PC-9 (cell line): ENCODE data around the gene SRSF2. TPM values are rescaled to one million over a fixed set of nuclear protein-coding genes. Genes with fewer than 3 reads are reported as not detected.

Experiments used
- BruUV-seq: library from RNA; stranded (reverse); fragments of 400-500 nt; replicated peaks from 2 replicates; lab custom pipeline; 2021; lab: Mats Ljungman, UMichigan
- CTCF ChIA-PET: fragments of 300-600 bp; sonication (Branson Sonifier 250); formaldehyde crosslinking; loops from one replicate; lab custom pipeline; 2022; ENCODE audit warnings: antibody characterized with exemption; lab: Charles Lee
- POLR2A ChIA-PET: fragments of 300-600 bp; sonication (Branson Sonifier 250); formaldehyde crosslinking; loops from one replicate; lab custom pipeline; 2022; ENCODE audit warnings: antibody characterized with exemption; ENCODE audit not compliant: unreplicated experiment; lab: Charles Lee
- DNase-seq, 2 experiments: peaks; one replicate each; pipeline versions ENCODE4 v3.0.0 to v3.0.0-alpha.2; 2015 to 2022; ENCODE audit warnings: mixed read lengths in 1 of 2
- H2AFZ ChIP-seq: fragments of 200-600 bp; sonication (generic); 2 replicates; pipeline ENCODE4 v1.8.1; 2017; ENCODE audit warnings: antibody characterized with exemption
- H3F3A ChIP-seq: fragments of 200-600 bp; sonication (generic); 2 replicates; pipeline ENCODE4 v1.8.1; 2017; ENCODE audit warnings: antibody characterized with exemption, mild to moderate bottlenecking, low read depth; ENCODE audit not compliant: insufficient read depth
- H3K27ac ChIP-seq: fragments of 200-600 bp; sonication (generic); 2 replicates; pipeline ENCODE4 v1.6.1; 2016; ENCODE audit warnings: mixed run types
- H3K27me3 ChIP-seq: fragments of 200-600 bp; sonication (generic); 2 replicates; pipeline ENCODE4 v1.6.1; 2016; ENCODE audit warnings: low read depth, mixed run types; ENCODE audit not compliant: insufficient read depth
- H3K36me3 ChIP-seq: fragments of 200-600 bp; sonication (generic); 2 replicates; pipeline ENCODE4 v1.6.1; 2016; ENCODE audit warnings: low read depth, mixed run types
- H3K4me1 ChIP-seq: fragments of 200-600 bp; sonication (generic); replicated peaks from 2 replicates; pipeline ENCODE4 v1.6.1; 2016; ENCODE audit warnings: mixed run types; ENCODE audit not compliant: insufficient read depth
- H3K4me2 ChIP-seq: fragments of 200-600 bp; sonication (generic); 2 replicates; pipeline ENCODE4 v1.6.1; 2017; ENCODE audit warnings: mixed run types
- H3K4me3 ChIP-seq: fragments of 200-600 bp; sonication (generic); 2 replicates; pipeline ENCODE4 v1.6.1; 2016; ENCODE audit warnings: mixed run types
- H3K79me2 ChIP-seq: fragments of 200-600 bp; sonication (generic); 2 replicates; pipeline ENCODE4 v1.6.1; 2017; ENCODE audit warnings: low read depth, mixed run types
- H3K9me2 ChIP-seq: fragments of 200-600 bp; sonication (generic); 2 replicates; pipeline ENCODE4 v1.8.1; 2017; ENCODE audit warnings: mild to moderate bottlenecking; ENCODE audit not compliant: insufficient read depth
- H3K9me3 ChIP-seq: fragments of 200-600 bp; sonication (generic); 2 replicates; pipeline ENCODE4 v1.8.1; 2016; ENCODE audit warnings: low read depth; ENCODE audit not compliant: insufficient read depth
- H4K20me1 ChIP-seq: fragments of 200-600 bp; sonication (generic); 2 replicates; pipeline ENCODE4 v1.8.1; 2017; ENCODE audit not compliant: insufficient read depth
- EZH2 ChIP-seq: fragments of 200-600 bp; sonication (generic); IDR thresholded peaks from 2 replicates; pipeline ENCODE4 v1.8.0; 2017; ENCODE audit warnings: antibody characterized with exemption, low read depth
- intact Hi-C: fragments of 100-400 bp; cut with micrococcal nuclease; formaldehyde crosslinking; loops from one replicate; pipeline ENCODE4 v1.10.0; 2022; ENCODE audit not compliant: unreplicated experiment
- total RNA-seq: library from RNA; stranded (reverse); gene quantifications from 2 replicates; pipeline ENCODE4 v1.2.3, GENCODE V29; 2021
- TF ChIP-seq, protein P1 (sequence below): fragments of 200-600 bp; sonication (generic); conservative IDR thresholded peaks from 2 replicates; pipeline ENCODE4 v1.6.1; 2017; ENCODE audit warnings: mixed run types, antibody characterized with exemption, mild to moderate bottlenecking, moderate library complexity

The SRSF2 gene
- total RNA-seq, 1 experiment from 2014 or later: 186 TPM

DNA sequence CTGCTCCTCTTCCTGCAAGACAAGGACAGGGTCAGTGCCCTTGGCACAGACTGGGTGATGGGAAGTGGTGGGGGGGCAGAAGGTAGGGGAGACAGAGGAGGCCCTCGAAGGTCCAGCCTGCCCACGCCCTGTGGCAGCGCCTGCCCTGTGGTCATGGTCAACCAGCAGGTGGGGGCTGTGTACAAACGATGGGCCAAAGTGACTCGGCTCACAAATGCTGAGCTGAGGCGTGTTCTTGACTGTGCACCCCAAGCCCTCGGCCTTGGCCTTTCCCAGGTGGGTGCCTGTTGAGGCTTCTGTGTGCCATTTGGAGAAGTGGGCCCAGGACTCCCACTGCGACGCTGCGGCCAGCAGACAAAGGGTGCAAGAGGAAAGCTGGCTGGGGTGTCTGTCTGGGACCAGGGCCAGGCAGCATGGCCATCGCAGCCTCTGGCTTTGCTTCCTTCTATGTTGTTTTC is 48.9 kb downstream of the SRSF2 start:
- intact Hi-C loops: no loop called here
- H3K36me3 ChIP-seq: no peaks in the 10 kb centered on the region
- no peaks in the 10 kb centered on the region for H3K79me2 ChIP-seq
- no peaks in the 10 kb centered on the region for H3K9me2 ChIP-seq
- no peaks in the 10 kb centered on the region for H3K9me3 ChIP-seq
- CTCF ChIA-PET: interaction anchor here (0.5 kb wide), 1 partner anchor 34 kb away, joined by 4 read pairs; no protein-coding TSS in a partner anchor
- no peaks in the 10 kb centered on the region for H3F3A ChIP-seq
- H3K27me3 ChIP-seq: no peaks in the 10 kb centered on the region
- H3K4me3 ChIP-seq: no peak overlapping the region
- POLR2A ChIA-PET: no interaction called here
- no peak overlapping the region for H3K4me2 ChIP-seq
- no peak for DNase-seq
- H3K27ac ChIP-seq: no peak overlapping the region
- H4K20me1 ChIP-seq: no peaks in the 10 kb centered on the region
- no TSS peak for BruUV-seq
- H3K4me1 ChIP-seq: no peaks in the 10 kb centered on the region
- TF ChIP-seq, protein P1, sequence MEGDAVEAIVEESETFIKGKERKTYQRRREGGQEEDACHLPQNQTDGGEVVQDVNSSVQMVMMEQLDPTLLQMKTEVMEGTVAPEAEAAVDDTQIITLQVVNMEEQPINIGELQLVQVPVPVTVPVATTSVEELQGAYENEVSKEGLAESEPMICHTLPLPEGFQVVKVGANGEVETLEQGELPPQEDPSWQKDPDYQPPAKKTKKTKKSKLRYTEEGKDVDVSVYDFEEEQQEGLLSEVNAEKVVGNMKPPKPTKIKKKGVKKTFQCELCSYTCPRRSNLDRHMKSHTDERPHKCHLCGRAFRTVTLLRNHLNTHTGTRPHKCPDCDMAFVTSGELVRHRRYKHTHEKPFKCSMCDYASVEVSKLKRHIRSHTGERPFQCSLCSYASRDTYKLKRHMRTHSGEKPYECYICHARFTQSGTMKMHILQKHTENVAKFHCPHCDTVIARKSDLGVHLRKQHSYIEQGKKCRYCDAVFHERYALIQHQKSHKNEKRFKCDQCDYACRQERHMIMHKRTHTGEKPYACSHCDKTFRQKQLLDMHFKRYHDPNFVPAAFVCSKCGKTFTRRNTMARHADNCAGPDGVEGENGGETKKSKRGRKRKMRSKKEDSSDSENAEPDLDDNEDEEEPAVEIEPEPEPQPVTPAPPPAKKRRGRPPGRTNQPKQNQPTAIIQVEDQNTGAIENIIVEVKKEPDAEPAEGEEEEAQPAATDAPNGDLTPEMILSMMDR: no peak
- TF ChIP-seq EZH2: no peak
- H2AFZ ChIP-seq: no peak overlapping the region

DNA sequence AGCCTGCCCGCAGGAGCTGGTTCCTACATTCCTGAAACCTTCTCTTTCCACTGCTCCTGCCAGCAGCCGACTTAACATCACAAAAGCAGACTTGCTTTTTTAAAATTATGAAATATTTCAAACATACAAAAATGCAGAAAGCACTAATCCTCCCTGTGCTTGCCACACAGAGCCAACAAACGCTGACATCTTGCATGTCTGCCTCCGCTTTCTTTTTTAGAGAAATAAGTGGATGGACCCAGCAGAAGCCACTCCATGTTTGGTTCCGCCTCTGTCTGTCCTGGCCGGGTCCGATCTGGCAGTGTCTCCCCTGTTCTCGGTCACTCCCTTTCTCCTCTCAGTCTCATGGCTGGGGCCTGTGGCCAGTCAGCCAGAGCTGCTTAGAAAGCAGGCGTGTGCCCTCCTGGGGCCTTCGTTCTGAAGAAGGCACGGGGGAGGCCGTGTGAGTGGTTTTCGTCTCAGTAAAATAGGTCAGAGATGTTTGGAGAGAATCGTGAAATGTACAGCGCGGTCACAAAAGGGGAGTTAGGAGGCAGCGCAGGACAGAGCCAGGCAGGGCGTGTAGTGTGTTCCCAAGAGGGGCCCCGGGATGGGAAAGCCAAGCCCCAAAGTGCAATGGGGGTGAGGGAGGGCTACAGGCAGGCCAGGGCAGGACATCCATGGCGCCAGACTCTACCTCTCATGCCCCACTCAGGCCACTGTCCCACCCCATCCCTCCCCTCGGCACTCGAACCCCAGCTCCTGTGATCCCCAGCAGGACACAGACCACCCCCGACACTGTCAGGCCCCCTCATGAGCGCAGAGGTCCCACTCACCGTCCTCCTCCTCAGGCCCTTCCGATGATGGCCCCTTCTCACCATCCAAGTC is 49.6 kb downstream of the SRSF2 start:
- Histone ChIP-seq H3K27ac (no peak overlapping the region), H3K9me3 (no peaks in the 10 kb centered on the region), H3K4me3 (no peak overlapping the region), H3K4me1 (no peaks in the 10 kb centered on the region), H2AFZ (no peak overlapping the region), H3K9me2 (no peaks in the 10 kb centered on the region), H3K27me3 (no peaks in the 10 kb centered on the region), H3K36me3 (no peaks in the 10 kb centered on the region), H3K79me2 (no peaks in the 10 kb centered on the region), H3K4me2 (no peak overlapping the region), H3F3A (no peaks in the 10 kb centered on the region), H4K20me1 (no peaks in the 10 kb centered on the region)
- BruUV-seq: no TSS peak
- DNase-seq: no peak
- ChIA-PET POLR2A (no interaction called here), CTCF (no interaction called here)
- TF ChIP-seq, protein P1: no peak
- no peak for TF ChIP-seq EZH2
- intact Hi-C loops: no loop called here

DNA sequence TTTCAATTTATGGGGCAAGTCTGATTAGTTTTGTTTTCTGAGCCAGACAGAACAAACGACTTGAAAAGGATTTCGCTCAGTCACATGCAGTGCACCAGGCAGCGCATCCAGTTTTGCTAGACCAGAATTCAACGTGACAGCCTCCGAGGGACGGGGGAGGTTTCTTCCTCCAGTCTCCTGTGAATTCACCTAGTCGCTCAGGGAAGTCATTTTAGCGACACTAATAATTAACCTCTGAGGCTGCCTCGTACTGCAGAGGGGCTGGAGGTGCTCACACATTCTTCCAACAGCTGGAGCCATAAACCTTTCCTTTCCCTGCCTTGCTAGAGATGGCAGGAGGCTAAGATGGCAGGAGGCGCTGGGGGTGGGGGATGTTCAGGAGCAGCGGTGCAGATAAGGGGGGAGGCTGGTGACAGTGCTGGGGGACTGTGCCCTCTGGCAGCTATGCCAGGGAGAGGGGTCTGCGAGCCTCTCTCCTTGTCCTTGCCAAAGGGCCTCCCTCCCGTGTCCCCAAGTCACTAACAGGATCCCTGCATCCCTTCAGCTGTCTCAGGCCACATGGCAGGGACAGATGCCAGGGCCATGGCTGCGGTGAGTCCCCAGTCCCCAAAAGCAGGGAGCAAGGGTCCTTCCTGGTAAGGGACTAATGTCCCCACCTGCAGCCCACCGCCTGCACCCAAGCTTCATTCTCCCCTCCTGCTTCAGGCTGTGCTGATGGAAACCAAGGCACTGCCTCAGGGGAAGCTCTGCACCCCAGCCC is 50.4 kb downstream of the SRSF2 start:
- H3K27me3 ChIP-seq: no peaks in the 10 kb centered on the region
- no peak for DNase-seq
- no peaks in the 10 kb centered on the region for H3K9me2 ChIP-seq
- TF ChIP-seq, protein P1: no peak
- no peak for TF ChIP-seq EZH2
- no peaks in the 10 kb centered on the region for H3F3A ChIP-seq
- H3K9me3 ChIP-seq: no peaks in the 10 kb centered on the region
- intact Hi-C loops: no loop called here
- H3K79me2 ChIP-seq: no peaks in the 10 kb centered on the region
- H3K4me3 ChIP-seq: no peak overlapping the region
- no peaks in the 10 kb centered on the region for H3K4me1 ChIP-seq
- no peak overlapping the region for H2AFZ ChIP-seq
- ChIA-PET POLR2A (no interaction called here), CTCF (interaction anchor here (0.5 kb wide), 1 partner anchor 184 kb away, joined by 3 read pairs; no protein-coding TSS in a partner anchor)
- H4K20me1 ChIP-seq: no peaks in the 10 kb centered on the region
- no TSS peak for BruUV-seq
- H3K27ac ChIP-seq: no peak overlapping the region
- no peaks in the 10 kb centered on the region for H3K36me3 ChIP-seq
- no peak overlapping the region for H3K4me2 ChIP-seq
